ENCODE results near the gene MIA. TPM values are rescaled to one million over a fixed set of nuclear protein-coding genes. Genes with fewer than 3 reads are reported as not detected.
"Not testable (repeated sequence)": the region's sequence is repeated elsewhere in the genome, so short reads cannot be mapped to it uniquely, and the experiment has no call there.

The MIA gene
- 0.80 TPM in 1 of 2 replicates, not detected in the other for total RNA-seq

DNA sequence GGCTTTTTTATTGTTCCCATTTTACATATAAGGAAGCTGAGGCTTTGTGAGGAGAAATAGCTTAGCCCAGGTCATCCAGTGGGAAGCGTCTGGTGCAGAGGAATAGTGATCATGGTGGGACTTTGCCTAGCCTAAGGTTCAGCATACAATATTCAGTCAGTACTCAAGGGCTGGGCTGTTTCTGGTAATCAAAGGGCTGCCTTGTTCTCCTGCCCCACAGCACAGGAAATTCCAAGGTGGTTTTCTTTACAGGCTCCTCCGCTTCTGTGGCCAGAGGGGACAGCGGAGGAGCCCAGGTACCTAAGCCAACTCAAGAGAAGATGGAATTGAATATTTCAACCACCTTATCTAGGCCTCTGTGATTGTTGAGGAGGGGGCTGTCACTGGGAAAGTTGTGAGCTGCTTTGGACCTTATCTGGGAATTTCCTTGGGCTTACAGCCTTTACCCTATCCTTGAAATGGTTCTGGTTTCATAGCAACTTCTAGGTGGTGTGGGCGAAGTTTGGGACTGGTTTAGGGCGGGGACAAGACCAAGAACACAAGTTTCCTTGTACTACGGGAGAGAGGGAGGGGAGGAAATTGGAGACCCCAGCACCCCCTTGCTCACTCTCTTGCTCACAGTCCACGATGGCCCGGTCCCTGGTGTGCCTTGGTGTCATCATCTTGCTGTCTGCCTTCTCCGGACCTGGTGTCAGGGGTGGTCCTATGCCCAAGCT lies at the start of gene MIA:
MIA (plus strand) TSS at position 606 of the 716 bp plus-strand sequence; CDS start at position 628, 22 bp downstream.
- no peak within 1 kb of the TSS for H3K4me3 ChIP-seq (ENCODE audit: low read depth, low read length)
- DNase-seq (ENCODE audit: low read depth), result no peak
- TF ChIP-seq, protein P1, sequence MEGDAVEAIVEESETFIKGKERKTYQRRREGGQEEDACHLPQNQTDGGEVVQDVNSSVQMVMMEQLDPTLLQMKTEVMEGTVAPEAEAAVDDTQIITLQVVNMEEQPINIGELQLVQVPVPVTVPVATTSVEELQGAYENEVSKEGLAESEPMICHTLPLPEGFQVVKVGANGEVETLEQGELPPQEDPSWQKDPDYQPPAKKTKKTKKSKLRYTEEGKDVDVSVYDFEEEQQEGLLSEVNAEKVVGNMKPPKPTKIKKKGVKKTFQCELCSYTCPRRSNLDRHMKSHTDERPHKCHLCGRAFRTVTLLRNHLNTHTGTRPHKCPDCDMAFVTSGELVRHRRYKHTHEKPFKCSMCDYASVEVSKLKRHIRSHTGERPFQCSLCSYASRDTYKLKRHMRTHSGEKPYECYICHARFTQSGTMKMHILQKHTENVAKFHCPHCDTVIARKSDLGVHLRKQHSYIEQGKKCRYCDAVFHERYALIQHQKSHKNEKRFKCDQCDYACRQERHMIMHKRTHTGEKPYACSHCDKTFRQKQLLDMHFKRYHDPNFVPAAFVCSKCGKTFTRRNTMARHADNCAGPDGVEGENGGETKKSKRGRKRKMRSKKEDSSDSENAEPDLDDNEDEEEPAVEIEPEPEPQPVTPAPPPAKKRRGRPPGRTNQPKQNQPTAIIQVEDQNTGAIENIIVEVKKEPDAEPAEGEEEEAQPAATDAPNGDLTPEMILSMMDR (conservative IDR thresholded peaks at IDR 0.05; ENCODE audit: low read depth, low read length), result no peak

DNA sequence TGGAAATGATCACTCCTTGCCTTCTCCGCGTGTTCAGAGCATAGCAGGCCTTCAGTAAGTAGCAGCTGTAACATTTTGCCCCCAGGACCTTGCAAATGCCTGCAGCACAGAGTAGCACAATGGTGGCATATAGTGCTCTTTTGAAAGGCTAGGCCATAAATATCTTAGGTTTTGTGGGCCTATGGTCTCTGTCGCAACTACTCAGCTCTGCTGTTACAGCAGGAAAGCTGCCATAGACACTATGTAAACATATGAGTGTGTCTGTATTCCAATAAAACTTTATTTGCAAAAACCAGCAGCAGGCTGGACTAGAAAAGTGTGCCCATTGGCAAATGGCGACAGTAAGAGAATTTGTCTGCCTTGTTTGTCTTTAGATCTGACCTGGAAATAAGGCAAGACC lies 49.0 kb upstream of the MIA start:
- DNase-seq (ENCODE audit: low read depth), result no peak
- no peak overlapping the region for H3K4me3 ChIP-seq (ENCODE audit: low read depth, low read length)
- TF ChIP-seq, protein P1 (conservative IDR thresholded peaks at IDR 0.05; ENCODE audit: low read depth, low read length), result no peak

DNA sequence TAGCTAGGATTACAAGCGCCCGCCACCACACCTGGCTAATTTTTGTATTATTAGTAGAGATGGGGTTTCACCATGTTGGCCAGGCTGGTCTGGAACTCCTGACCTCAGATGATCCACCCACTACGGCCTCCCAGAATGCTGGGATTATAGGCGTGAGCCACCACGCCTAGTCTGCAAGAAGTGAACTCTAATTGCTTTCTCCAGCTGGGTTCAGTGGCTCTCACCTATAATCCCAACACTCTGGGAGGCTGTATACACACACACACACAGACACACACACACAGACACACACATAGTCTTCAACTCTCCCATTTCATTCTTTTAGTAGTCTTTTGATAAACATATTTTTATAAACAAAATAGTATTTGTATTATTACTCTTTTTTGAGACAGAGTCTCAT lies 45.3 kb upstream of the MIA start:
- not testable (repeated sequence) for DNase-seq (ENCODE audit: low read depth); H3K4me3 ChIP-seq (ENCODE audit: low read depth, low read length)

DNA sequence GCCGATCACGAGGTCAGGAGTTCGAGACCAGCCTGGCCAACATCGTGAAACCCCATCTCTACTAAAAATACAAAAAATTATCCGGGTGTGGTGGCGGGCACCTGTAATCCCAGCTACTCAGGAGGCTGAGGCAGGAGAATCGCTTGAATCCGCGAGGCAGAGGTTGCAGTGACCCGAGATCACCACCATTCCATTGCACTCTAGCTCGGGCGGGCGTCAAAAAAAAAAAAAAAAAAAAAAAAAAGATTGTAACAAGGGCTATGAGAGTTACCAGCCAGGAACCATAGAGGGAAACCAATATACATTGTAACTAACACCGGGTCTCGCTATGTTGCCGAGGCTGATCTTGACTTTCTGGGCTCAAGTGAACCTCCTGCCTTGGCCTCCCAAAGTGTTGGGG lies 43.0 kb upstream of the MIA start:
- DNase-seq (ENCODE audit: low read depth); H3K4me3 ChIP-seq (ENCODE audit: low read depth, low read length): not testable (repeated sequence)

DNA sequence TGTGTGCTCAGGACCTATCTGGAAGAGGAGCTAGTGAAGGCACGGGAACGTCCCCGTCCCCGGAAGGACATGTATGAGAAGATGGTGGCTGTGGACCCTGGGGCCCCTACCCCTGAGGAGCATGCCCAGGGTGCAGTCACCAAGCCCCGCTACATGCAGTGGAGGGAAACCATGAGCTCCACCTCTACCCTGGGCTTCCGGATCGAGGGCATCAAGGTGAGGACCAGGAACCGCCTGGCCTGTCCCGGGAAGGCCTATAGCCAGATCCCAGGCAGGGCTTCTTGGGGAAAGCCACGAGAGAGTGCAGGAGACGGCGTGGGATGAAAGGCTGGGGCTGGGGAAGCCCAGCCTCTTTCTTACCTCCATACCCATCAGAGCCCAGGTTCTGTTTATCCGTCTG lies 42.2 kb upstream of the MIA start:
- no peak for DNase-seq (ENCODE audit: low read depth)
- TF ChIP-seq, protein P1 (conservative IDR thresholded peaks at IDR 0.05; ENCODE audit: low read depth, low read length), result no peak
- no peak overlapping the region for H3K4me3 ChIP-seq (ENCODE audit: low read depth, low read length)

DNA sequence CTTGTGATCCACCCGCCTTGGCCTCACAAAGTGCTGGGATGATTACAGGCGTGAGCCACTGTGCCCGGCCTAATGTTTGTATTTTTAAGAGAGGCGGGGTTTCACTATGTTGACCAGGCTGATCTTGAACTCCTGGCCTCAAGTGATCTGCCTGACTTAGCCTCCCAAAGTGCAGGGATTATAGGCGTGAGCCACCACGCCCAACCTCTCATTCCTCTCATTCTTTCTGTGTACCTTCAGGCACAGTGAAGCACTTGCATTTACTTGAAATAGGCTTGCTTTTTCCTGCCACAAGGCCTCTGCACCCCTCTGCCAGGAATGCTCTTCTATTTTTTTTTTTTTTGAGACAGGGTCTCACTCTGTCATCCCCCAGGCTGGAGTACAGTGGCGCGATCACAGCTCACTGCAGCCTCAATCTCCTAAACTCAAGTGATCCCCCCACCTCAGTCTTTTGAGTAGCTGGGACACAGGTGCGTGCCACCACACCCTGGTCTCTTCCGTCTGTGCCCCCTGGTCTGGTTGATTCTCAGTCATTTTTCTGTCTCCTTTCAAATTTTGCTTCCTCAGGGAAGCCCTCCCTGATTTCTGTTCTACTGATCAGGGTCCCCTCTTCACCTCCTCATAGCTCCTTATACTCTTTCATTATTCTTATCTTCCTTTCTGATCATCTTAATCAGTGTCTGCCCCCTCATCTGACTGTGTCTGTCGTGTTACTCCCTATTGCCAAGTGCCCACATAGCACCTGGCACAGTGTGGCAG lies 40.1 kb upstream of the MIA start:
- TF ChIP-seq, protein P1 (conservative IDR thresholded peaks at IDR 0.05; ENCODE audit: low read depth, low read length), result no peak
- H3K4me3 ChIP-seq (ENCODE audit: low read depth, low read length), result no peak overlapping the region
- no peak for DNase-seq (ENCODE audit: low read depth)

DNA sequence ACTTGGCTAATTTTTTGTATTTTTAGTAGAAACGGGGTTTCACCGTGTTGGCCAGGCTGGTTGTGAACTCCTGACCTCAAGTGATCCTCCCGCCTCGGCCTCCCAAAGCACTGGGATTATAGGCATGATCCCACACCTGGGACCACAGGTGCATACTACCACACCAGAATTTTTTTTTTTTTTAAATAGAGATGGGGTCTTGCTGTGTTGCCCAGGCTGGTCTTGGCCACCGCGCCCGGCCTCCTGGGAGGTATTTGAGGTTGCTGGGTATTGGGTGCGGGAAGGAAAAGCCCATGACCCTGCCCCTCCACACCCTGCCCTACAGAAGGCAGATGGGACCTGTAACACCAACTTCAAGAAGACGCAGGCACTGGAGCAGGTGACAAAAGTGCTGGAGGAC lies 38.7 kb upstream of the MIA start:
- TF ChIP-seq, protein P1 (conservative IDR thresholded peaks at IDR 0.05; ENCODE audit: low read depth, low read length), result no peak
- no peak for DNase-seq (ENCODE audit: low read depth)
- H3K4me3 ChIP-seq (ENCODE audit: low read depth, low read length), result no peak overlapping the region

All from epithelial cell of proximal tubule (primary cell).